Inferior parietal cortex (tissue), 1 donor: ENCODE measurements around the gene LSM10.
A peak's percentile ranks its signal among the peaks of the same experiment; 100 is the strongest.

Source experiments
- DNase-seq: peaks from one replicate; pipeline ENCODE4 v3.0.0-alpha.2; 2016; ENCODE audit errors: extremely low spot score

LSM10 gene

GRCh38 chr1:36408479-36408878 lies 10.8 kb upstream of the LSM10 start:
- no peak for DNase-seq

- no peak for DNase-seq
Measured at GRCh38 chr1:36406440-36406839, 8.7 kb upstream of the LSM10 start.

- DNase-seq: no peak
Measured at GRCh38 chr1:36402504-36402890, 4.8 kb upstream of the LSM10 start.

- no peak for DNase-seq
Measured at GRCh38 chr1:36401602-36402503, 4.1 kb upstream of the LSM10 start.

GRCh38 chr1:36400825-36401601 lies 3.3 kb upstream of the LSM10 start:
- no peak for DNase-seq

GRCh38 chr1:36400514-36400824 lies 2.8 kb upstream of the LSM10 start:
- no peak for DNase-seq

- no peak for DNase-seq
Measured at GRCh38 chr1:36398370-36398977, 766 bp upstream of the LSM10 start.

- no peak for DNase-seq
Measured at GRCh38 chr1:36397083-36397377, 678 bp downstream of the LSM10 start.

GRCh38 chr1:36396359-36396758 lies 1.3 kb downstream of the LSM10 start:
- DNase-seq: no peak

- no peak for DNase-seq
Measured at GRCh38 chr1:36393686-36394085, 4.0 kb downstream of the LSM10 start.

- DNase-seq: no peak
Measured at GRCh38 chr1:36392836-36393235, 4.9 kb downstream of the LSM10 start.

GRCh38 chr1:36391271-36391670 lies 6.4 kb downstream of the LSM10 start:
- no peak for DNase-seq

- no peak for DNase-seq
Measured at GRCh38 chr1:36390411-36390810, 7.3 kb downstream of the LSM10 start.

- DNase-seq: no peak
Measured at GRCh38 chr1:36389999-36390398, 7.7 kb downstream of the LSM10 start.

- no peak for DNase-seq
Measured at GRCh38 chr1:36389261-36389660, 8.4 kb downstream of the LSM10 start.

GRCh38 chr1:36387141-36387949 lies 10.4 kb downstream of the LSM10 start:
- no peak for DNase-seq

- DNase-seq: peak; percentile 87
Measured at GRCh38 chr1:36386265-36387140, 11.2 kb downstream of the LSM10 start.

- peak; percentile 99 for DNase-seq
Measured at GRCh38 chr1:36385410-36386264, 12.1 kb downstream of the LSM10 start, which contains the start of gene STK40. STK40 (minus strand) TSS chr1:36385924; CDS start chr1:36361332, 24,592 bp downstream.

- no peak for DNase-seq
Measured at GRCh38 chr1:36384542-36385409, 12.9 kb downstream of the LSM10 start.
